H9 (cell line): ENCODE data around the gene ANKS1B. TPM values are rescaled to one million over a fixed set of nuclear protein-coding genes. Genes with fewer than 3 reads are reported as not detected.

Experiments
- DNase-seq: peaks from one replicate; pipeline ENCODE4 v3.0.0-alpha.2; 2017
- H2AFZ ChIP-seq: one replicate; pipeline ENCODE4 v1.6.1; 2013; ENCODE audit warnings: mild to moderate bottlenecking, low read length, control low read depth, moderate library complexity
- H2AK5ac ChIP-seq: 2 replicates; pipeline ENCODE4 v1.6.1; 2013; ENCODE audit warnings: low read length, control low read depth, mixed read lengths; ENCODE audit not compliant: insufficient read length
- H2BK120ac ChIP-seq: one replicate; pipeline ENCODE4 v1.6.1; 2013; ENCODE audit warnings: low read depth, mild to moderate bottlenecking, low read length, control low read depth, inconsistent platforms; ENCODE audit not compliant: poor library complexity, severe bottlenecking
- H2BK12ac ChIP-seq: 2 replicates; pipeline ENCODE4 v1.6.1; 2013; ENCODE audit warnings: low read length, control low read depth, mixed read lengths, low read depth; ENCODE audit not compliant: insufficient read length
- H2BK15ac ChIP-seq: 2 replicates; pipeline ENCODE4 v1.6.1; 2013; ENCODE audit warnings: low read depth, low read length, control low read depth
- H2BK20ac ChIP-seq: one replicate; pipeline ENCODE4 v1.6.1; 2013; ENCODE audit warnings: low read depth, mild to moderate bottlenecking, low read length, control low read depth, inconsistent platforms; ENCODE audit not compliant: poor library complexity, severe bottlenecking
- H2BK5ac ChIP-seq: 2 replicates; pipeline ENCODE4 v1.6.1; 2013; ENCODE audit warnings: low read length, control low read depth, mixed read lengths; ENCODE audit not compliant: insufficient read length
- H3K14ac ChIP-seq: 2 replicates; pipeline ENCODE4 v1.6.1; 2013; ENCODE audit warnings: low read length, control low read depth; ENCODE audit not compliant: insufficient read depth
- H3K18ac ChIP-seq: 2 replicates; pipeline ENCODE4 v1.6.1; 2013; ENCODE audit warnings: low read depth, mild to moderate bottlenecking, mixed read lengths, low read length, control low read depth; ENCODE audit not compliant: insufficient read length
- H3K23ac ChIP-seq: 2 replicates; pipeline ENCODE4 v1.6.1; 2013; ENCODE audit warnings: low read length, control low read depth, mixed read lengths, low read depth; ENCODE audit not compliant: insufficient read length
- H3K23me2 ChIP-seq: 2 replicates; pipeline ENCODE4 v1.6.1; 2013; ENCODE audit warnings: low read depth, mild to moderate bottlenecking, mixed read lengths, low read length, control low read depth; ENCODE audit not compliant: insufficient read length, poor library complexity, severe bottlenecking
- H3K27ac ChIP-seq: 2 replicates; pipeline ENCODE4 v1.5.1; 2013; ENCODE audit warnings: low read length, control low read depth, mixed read lengths, low read depth; ENCODE audit not compliant: insufficient read length
- H3K27me3 ChIP-seq: 2 replicates; pipeline ENCODE4 v1.6.1; 2013; ENCODE audit warnings: low read length, control low read depth, inconsistent platforms; ENCODE audit not compliant: insufficient read depth
- H3K4ac ChIP-seq: 2 replicates; pipeline ENCODE4 v1.6.1; 2013; ENCODE audit warnings: low read depth, mild to moderate bottlenecking, control low read depth, inconsistent platforms, low read length, moderate library complexity
- H3K4me1 ChIP-seq: 2 replicates; pipeline ENCODE4 v1.6.1; 2013; ENCODE audit warnings: low read length, control low read depth, inconsistent platforms; ENCODE audit not compliant: insufficient read depth
- H3K4me2 ChIP-seq: 2 replicates; pipeline ENCODE4 v1.6.1; 2013; ENCODE audit warnings: low read length, control low read depth, mixed read lengths; ENCODE audit not compliant: insufficient read length, insufficient read depth
- H3K56ac ChIP-seq: 2 replicates; pipeline ENCODE4 v1.6.1; 2013; ENCODE audit warnings: low read depth, mild to moderate bottlenecking, mixed read lengths, low read length, control low read depth; ENCODE audit not compliant: insufficient read length
- H3K79me1 ChIP-seq: 2 replicates; pipeline ENCODE4 v1.6.1; 2013; ENCODE audit warnings: low read depth, mild to moderate bottlenecking, moderate library complexity, low read length, control low read depth, inconsistent platforms; ENCODE audit not compliant: insufficient read depth, poor library complexity, severe bottlenecking
- H3K79me2 ChIP-seq: 2 replicates; pipeline ENCODE4 v1.6.1; 2013; ENCODE audit warnings: low read length, control low read depth, inconsistent platforms; ENCODE audit not compliant: insufficient read depth
- H3K9ac ChIP-seq: 2 replicates; pipeline ENCODE4 v1.6.1; 2013; ENCODE audit warnings: low read length, control low read depth, mixed read lengths; ENCODE audit not compliant: insufficient read length; ENCODE audit errors: extremely low read depth
- H3K9me3 ChIP-seq: one replicate; pipeline ENCODE4 v1.6.1; 2013; ENCODE audit warnings: low read depth, low read length, inconsistent platforms; ENCODE audit not compliant: control insufficient read depth
- H3T11ph ChIP-seq: one replicate; pipeline ENCODE4 v1.6.1; 2013; ENCODE audit warnings: mild to moderate bottlenecking, low read length, control low read depth, inconsistent platforms
- H4K20me1 ChIP-seq: one replicate; pipeline ENCODE4 v1.6.1; 2013; ENCODE audit not compliant: control insufficient read depth, insufficient read length, insufficient read depth
- H4K5ac ChIP-seq: 2 replicates; pipeline ENCODE4 v1.6.1; 2013; ENCODE audit warnings: low read depth, mild to moderate bottlenecking, mixed read lengths, low read length, control low read depth; ENCODE audit not compliant: insufficient read length
- H4K8ac ChIP-seq: replicated peaks from 2 replicates; pipeline ENCODE4 v1.6.1; 2013; ENCODE audit warnings: low read length, control low read depth, mixed read lengths, low read depth; ENCODE audit not compliant: insufficient read length
- H4K91ac ChIP-seq: 2 replicates; pipeline ENCODE4 v1.6.1; 2013; ENCODE audit warnings: low read depth, mild to moderate bottlenecking, moderate library complexity, mixed read lengths, low read length, control low read depth; ENCODE audit not compliant: insufficient read length
- H3K27ac Mint-ChIP-seq, 3 experiments: 2 replicates in 2 of 3; 3 replicates in 1 of 3; pipeline ENCODE4 v1.8.0; 2020 to 2021; ENCODE audit warnings: mixed read lengths in 3 of 3, mild to moderate bottlenecking in 1 of 3, moderate library complexity in 1 of 3
- H3K27me3 Mint-ChIP-seq: 2 replicates; pipeline ENCODE4 v1.8.0; 2021; ENCODE audit warnings: low read depth, mild to moderate bottlenecking, moderate library complexity, mixed read lengths
- H3K36me3 Mint-ChIP-seq, 3 experiments: 2 replicates in 2 of 3; 3 replicates in 1 of 3; pipeline ENCODE4 v1.8.0; 2020 to 2021; ENCODE audit warnings: low read depth in 3 of 3, mixed read lengths in 3 of 3; ENCODE audit not compliant: insufficient read depth in 1 of 3
- H3K4me1 Mint-ChIP-seq, 2 experiments: 2 replicates each; pipeline ENCODE4 v1.8.0; 2020; ENCODE audit warnings: mixed read lengths in 2 of 2
- H3K4me3 Mint-ChIP-seq, 2 experiments: 2 replicates in 1 of 2; 3 replicates in 1 of 2; pipeline ENCODE4 v1.8.0; 2020 to 2021; ENCODE audit warnings: mild to moderate bottlenecking in 2 of 2, mixed read lengths in 2 of 2, moderate library complexity in 1 of 2
- H3K9me3 Mint-ChIP-seq, 2 experiments: 2 replicates in 1 of 2; 3 replicates in 1 of 2; pipeline ENCODE4 v1.8.0; 2020; ENCODE audit warnings: mild to moderate bottlenecking in 2 of 2, mixed read lengths in 2 of 2, moderate library complexity in 1 of 2
- WGBS: extraction: QIAGEN DNeasy Blood & Tissue Kit; methylation state at CpG from one replicate; pipeline ENCODE4 v1.1.7; 2013; ENCODE audit warnings: missing lambda C conversion rate, low lambda C conversion rate, mixed read lengths; ENCODE audit not compliant: insufficient read length; ENCODE audit errors: extremely low coverage; 5-methylcytosine and 5-hydroxymethylcytosine counted together
- total RNA-seq: library from RNA; stranded (reverse); gene quantifications from 2 replicates; pipeline ENCODE4 v1.2.1, GENCODE V29; 2021
- TF ChIP-seq, protein P1 (sequence below): fragments of 200-600 bp; sonication (generic); conservative IDR thresholded peaks from 3 replicates; pipeline ENCODE4 v1.8.0; 2021; ENCODE audit warnings: antibody characterized with exemption, mild to moderate bottlenecking

Gene ANKS1B
- total RNA-seq, 1 experiment from 2014 or later, result 4.1 TPM

DNA sequence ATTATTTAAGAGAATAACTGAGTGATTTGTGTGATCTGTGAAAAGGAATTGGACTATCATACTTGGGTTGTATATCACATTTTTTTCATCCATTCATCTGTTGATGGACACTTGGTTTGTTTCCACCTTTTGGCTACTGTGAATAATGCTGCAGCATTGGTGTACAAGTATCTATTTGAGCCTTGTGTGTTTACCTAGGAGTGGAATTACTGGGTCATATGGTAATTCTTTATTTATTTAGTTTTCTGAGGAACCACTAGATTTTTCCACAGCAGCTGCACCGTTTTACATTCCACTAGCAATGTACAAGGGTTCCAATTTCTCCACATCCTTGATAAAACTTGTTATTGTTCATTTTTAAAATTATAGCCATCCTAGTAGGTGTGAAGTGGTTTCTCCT, 1283.6 kb downstream of the ANKS1B start:
- DNase-seq, result no peak
- Histone ChIP-seq H3K4ac (no peak overlapping the region), H3K23me2 (no peaks in the 10 kb centered on the region), H2BK5ac (no peak overlapping the region), H2BK15ac (no peak overlapping the region), H4K5ac (no peak overlapping the region), H3K27me3 (no peaks in the 10 kb centered on the region), H3K27ac (no peak overlapping the region), H3K4me2 (no peak overlapping the region), H4K91ac (no peak overlapping the region), H2BK12ac (no peak overlapping the region), H3K4me1 (peaks cover 3% of the 10 kb centered on the region; the same call in 1 of the 2 replicates), H3K79me1 (no peaks in the 10 kb centered on the region), H3K18ac (no peak overlapping the region), H3K56ac (no peak overlapping the region), H3K23ac (no peak overlapping the region), H2AFZ (no peak overlapping the region), H3T11ph (no peak overlapping the region), H4K8ac (no peak overlapping the region), H3K79me2 (no peaks in the 10 kb centered on the region), H2BK20ac (no peak overlapping the region), H3K9ac (no peak overlapping the region), H4K20me1 (no peaks in the 10 kb centered on the region), H3K14ac (no peak overlapping the region), H3K9me3 (no peaks in the 10 kb centered on the region), H2BK120ac (no peak overlapping the region), H2AK5ac (no peak overlapping the region)
- Mint-ChIP-seq H3K27ac (no peak overlapping the region), H3K4me3 (no peak overlapping the region), H3K9me3 (no peaks in the 10 kb centered on the region), H3K27me3 (no peaks in the 10 kb centered on the region), H3K4me1 (peaks cover 13 to 14% of the 10 kb centered on the region in 2 experiments), H3K36me3 (peaks cover 0 to 10% (median 4%) of the 10 kb centered on the region in 3 experiments; a peak in 4 of 7 replicates)
- no CpG with 5 or more reads among the region's 1 CpG for WGBS
- TF ChIP-seq, protein P1, sequence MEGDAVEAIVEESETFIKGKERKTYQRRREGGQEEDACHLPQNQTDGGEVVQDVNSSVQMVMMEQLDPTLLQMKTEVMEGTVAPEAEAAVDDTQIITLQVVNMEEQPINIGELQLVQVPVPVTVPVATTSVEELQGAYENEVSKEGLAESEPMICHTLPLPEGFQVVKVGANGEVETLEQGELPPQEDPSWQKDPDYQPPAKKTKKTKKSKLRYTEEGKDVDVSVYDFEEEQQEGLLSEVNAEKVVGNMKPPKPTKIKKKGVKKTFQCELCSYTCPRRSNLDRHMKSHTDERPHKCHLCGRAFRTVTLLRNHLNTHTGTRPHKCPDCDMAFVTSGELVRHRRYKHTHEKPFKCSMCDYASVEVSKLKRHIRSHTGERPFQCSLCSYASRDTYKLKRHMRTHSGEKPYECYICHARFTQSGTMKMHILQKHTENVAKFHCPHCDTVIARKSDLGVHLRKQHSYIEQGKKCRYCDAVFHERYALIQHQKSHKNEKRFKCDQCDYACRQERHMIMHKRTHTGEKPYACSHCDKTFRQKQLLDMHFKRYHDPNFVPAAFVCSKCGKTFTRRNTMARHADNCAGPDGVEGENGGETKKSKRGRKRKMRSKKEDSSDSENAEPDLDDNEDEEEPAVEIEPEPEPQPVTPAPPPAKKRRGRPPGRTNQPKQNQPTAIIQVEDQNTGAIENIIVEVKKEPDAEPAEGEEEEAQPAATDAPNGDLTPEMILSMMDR, result no peak
